GM18511 (cell line): ENCODE data around the gene MUL1.
"Not testable (repeated sequence)": the region's sequence is repeated elsewhere in the genome, so short reads cannot be mapped to it uniquely, and the experiment has no call there.

Source experiments
- ATAC-seq: cut with Tn5 transposase; IDR thresholded peaks from one replicate; pipeline ENCODE4 v1.9.1; 2021; ENCODE audit warnings: mild to moderate bottlenecking, moderate library complexity; ENCODE audit not compliant: unreplicated experiment

MUL1 gene

GRCh38 chr1:20507564-20508410 lies at the start of gene MUL1:
Gene MUL1 (minus strand): TSS chr1:20508151. CDS start chr1:20508024, 127 bp downstream.
- ATAC-seq = peak; percentile 93

- no peak for ATAC-seq
Measured at GRCh38 chr1:20555758-20556120, 47.8 kb upstream of the MUL1 start.

DNA sequence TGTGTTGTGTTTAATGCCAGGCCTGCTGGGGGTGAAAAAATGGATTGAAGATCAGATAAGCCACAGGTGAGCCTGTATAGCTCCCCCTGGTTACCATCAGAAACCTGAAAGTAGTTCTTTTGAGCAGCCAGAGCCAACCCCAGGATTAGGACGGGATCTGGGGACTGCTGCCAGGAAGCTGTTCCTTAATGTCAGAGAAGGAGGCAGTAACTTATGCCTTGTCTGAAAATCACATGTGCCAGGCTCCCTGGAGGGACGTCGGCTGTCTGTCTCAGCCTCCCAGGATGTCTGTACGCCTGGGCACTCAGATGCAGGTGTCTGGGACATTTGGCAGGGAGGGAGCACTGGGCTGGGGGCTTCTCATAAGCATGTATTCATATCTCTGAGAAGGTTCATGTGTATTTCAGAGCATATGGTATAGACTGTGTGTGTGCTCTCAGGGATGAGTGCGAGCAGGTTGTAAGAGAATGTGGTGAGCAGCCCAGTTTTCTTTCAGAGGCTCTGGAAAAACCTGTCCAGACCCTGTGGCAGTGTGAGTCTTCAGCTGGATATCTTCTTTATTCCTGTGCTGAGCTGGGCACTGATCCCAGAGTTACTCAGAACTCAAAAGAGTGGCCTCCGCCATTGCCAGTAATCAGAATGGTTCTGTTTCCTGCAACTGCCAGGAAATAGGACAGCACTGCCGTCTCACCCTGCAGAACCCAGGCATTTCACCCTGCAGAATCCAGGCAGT lies 47.2 kb upstream of the MUL1 start:
- no peak for ATAC-seq

GRCh38 chr1:20552728-20553445 lies 44.9 kb upstream of the MUL1 start:
- no peak for ATAC-seq

DNA sequence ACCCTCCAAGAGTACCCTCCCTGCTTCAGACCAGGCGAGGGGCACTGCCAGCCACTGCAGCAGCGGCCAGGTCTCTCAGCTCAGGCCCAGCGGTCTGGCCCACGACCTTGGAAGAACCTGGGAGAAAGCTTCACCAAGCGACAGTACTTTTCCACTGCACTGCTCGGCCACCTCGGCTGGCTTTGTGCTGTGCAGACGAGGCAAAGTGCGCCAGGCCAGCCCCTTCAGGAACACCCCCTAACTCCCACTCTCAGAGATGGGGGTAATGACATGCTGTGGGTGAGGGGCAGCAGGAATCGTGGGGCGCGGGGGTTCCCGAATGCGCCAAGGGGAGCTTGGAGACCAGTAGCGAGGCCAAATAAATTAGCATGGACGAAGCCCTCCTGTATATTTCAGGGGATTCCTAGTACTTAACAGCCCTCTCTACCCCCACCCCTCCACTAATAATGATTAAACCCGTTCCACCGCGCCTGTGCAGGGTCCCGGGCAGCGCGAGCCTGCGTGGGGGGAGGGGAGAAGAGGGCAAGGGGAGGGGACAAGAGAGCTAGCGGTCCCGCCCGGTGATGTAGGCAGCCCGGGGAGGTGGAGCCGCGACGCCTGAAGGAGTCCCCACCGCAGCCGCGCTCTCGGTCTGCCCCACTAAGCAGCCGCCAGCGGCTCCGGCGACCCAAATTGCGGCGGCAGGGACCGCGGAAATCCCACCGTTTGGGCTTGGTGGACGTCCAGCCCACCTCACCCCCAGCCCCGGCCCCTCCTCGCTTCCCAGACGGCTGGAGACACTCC lies 44.2 kb upstream of the MUL1 start, which contains the start of gene FAM43B:
Gene FAM43B, plus strand, starts transcription at position 629 of the 783 bp plus-strand sequence. CDS start 401 bp downstream, outside the sequence.
- ATAC-seq = no peak

GRCh38 chr1:20551161-20551560 lies 43.2 kb upstream of the MUL1 start:
- no peak for ATAC-seq

GRCh38 chr1:20546637-20547036 lies 38.7 kb upstream of the MUL1 start:
- ATAC-seq = no peak

DNA sequence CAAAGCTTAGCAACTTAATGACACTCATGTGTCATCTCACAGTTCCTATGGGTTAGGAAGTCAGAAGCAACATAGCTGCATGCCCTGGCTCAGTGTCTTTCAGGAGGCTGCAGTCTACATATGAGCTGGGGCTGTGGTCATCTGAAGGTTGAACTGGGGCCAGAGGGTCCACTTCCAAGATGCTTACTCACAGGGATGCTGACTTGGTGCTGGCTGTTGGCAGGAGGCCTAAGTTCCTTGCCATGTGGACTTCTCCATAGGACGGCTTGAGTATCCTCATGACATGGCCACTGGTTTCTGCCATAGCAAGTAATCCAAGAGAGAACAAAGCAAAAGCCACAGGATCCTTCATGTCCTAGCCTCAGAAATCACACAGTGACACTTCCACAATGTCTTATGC lies 32.3 kb upstream of the MUL1 start:
- ATAC-seq = no peak

DNA sequence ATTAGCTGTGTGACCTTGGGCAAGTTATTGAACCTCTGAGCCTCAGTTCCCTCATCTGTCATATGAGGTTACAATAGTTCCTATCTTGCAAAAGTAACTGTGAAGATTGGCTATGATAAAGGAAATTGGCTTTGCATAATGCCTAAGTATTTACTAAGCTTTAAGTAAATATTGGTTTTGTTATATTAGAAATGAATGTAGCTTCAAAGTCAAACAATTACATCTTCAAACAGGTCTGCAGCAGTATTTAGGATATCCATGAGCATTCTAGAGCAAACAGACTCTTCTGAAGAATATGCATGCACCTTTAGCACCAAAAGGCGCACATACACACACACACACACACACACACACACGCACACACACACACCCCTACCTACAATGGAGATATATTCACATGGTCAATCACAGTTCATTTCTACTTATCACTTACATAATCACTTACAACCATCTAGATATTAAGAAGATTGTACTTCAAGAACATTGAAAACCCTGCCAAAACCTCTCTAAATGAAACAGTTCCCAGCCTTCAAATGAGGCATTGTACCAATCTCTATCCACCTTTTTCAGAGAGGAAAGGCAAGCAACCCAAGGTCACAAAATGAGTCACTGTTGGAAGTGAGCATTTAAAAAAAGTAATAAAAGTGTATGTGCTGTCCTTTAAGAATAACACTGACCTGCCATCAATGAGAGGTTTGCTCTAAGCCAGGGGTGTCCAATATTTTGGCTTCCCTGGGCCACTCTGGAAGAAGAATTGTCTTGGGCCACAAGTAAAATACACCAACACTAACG lies 31.0 kb upstream of the MUL1 start:
- ATAC-seq = no peak

DNA sequence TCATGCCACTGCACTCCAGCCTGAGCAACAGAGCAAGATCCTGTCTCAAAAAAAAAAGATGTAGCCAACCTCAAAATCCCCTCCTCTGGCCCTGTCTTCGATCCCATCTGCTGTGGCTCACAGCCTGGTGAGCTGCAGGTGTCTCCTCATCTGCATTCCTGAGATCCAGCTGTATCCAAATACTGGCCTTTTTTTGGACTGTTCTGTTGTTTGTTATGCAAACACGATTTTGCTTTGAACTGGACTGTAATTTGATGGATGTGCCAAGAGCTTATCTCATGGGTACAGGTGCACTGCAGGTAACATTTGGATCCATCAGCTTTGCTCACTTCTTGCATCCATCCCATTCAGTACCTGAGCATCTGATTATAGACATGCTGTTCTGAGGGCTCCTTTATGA lies 30.3 kb upstream of the MUL1 start:
- ATAC-seq = no peak

DNA sequence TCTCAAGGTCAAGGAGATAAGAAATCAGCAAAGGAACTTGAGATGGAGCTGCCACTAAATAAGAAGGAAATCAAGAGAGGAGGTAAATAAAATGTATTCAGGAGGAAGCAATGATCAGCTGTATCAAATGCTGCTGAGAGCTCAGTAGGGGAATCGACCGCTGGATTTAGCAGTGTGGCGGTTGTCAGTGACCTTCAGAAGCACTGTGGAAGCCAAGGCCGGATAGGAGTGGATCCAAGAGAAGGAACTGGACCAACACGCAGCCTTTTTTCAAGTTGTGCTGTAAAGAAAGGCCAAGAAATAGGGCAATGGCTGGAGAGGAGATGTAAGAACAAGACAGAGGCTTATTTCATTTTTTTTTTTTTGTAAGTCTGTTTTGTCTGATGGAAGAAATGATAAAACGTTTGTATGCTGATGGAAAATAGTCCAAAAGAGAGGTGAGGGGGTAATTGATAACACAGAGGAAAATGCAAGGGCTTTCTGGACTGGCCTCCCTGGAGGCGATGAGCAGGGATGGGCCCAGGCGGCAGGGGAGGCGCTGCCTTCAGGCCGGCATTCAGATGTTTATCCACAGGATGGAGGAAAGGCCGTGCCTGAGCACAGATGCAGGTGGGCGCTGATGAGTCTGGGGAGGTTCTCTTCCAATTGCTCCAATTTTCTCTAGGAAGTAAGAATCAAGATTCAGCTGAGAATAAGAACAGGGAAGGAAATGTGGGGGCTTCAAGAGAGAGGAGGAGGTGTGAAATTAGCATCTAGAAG lies 26.9 kb upstream of the MUL1 start:
- no peak for ATAC-seq

- ATAC-seq = no peak
Measured at GRCh38 chr1:20533635-20534034, 25.7 kb upstream of the MUL1 start.

DNA sequence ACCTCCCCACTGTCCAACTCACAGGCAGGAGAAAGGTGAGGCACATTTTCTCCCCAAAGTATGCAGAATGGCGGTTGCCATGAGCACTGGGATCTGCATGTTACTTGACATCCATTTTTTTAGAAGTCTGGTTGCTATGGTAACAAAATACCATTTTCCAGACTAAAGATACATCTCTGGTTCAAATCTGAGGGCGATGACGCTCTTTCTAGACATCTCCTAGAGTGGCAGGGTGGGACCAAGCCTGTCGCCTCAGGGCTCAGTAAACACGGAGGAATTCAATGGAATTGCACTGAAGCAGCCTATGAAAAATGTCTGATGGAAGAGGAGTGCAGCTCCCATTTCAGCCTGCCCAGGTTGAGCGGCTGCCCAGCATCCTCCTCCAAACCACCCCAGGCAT lies 22.9 kb upstream of the MUL1 start:
- no peak for ATAC-seq

DNA sequence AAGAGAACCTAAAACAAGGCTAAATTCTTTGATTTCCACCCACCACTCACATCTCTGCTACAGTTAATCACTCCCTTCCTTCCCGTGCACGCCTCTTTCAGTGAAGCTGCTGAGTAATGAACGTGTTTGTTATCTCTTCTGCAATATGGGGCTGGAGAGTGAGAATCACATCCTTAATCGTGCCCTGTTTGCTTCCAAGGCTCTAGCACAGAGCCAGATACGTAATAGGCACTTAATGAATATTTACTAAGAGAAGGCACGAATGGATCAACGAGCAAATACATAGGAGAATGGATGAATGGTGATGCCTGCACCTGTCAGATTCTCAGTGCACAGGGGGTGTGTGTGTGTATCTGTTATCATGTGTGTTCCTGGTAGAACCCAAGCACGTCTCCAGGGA lies 22.4 kb upstream of the MUL1 start:
- no peak for ATAC-seq

DNA sequence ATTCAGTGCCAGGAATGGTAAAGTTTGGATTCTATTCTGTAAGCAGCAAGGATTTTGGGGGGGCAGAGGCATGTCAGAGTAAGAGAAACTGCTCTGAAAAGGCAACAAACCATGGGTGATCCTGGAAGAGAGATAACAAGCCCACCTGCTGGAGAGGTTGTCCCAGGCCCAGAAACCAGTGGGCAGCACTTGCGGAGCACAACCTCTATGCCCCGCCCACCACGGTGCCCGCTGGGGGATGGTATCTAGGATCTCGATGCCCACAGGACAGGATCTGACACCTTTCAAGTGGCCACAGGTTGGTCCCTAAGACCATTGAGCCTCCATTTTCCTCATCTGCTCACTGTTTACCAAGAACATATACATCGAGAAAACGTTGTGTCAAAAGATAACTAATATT lies 20.3 kb upstream of the MUL1 start:
- no peak for ATAC-seq

- no peak for ATAC-seq
Measured at GRCh38 chr1:20526267-20526666, 18.3 kb upstream of the MUL1 start.

- no peak for ATAC-seq
Measured at GRCh38 chr1:20521960-20522861, 14.3 kb upstream of the MUL1 start.

GRCh38 chr1:20519609-20520262 lies 11.8 kb upstream of the MUL1 start:
- not testable (repeated sequence) for ATAC-seq
